Measurements from ENCODE around the gene AMDHD1. TPM values are rescaled to one million over a fixed set of nuclear protein-coding genes. Genes with fewer than 3 reads are reported as not detected.

AMDHD1 gene
- polyA plus RNA-seq, 3 donors: 0.43 to 1.9 (median 1.0) TPM

DNA sequence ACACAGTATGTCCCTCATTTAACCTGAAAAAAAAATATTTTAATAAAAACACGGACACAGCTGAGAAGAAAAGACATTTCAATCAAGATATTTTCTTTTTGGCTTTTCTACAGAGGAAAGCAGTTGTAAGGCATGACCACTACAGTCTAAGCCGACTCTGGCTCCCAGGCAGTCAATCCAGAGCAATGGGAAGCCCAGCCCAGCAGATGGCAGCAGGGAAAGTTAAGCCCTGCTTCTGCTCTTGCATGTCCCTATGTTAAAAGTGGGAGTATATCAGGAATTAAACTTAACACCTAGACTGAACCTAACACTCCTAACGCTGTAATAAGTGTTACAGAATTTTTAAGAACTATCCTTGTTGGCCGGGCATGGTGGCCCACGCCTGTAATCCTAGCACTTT, 72.5 kb downstream of the AMDHD1 start:
- 79% methylated on average over 4 of the region's 5 CpGs for WGBS (ENCODE audit: insufficient coverage)
- peaks cover 8 to 10% of the 10 kb centered on the region in 2 donors for H3K4me1 ChIP-seq (ENCODE audit: control insufficient read depth in 1 of 2, insufficient read depth in 2 of 2, low read length in 2 of 2)
- H3K36me3 Mint-ChIP-seq: peaks cover 76 to 91% of the 10 kb centered on the region in 2 donors

More for the DNA sequence above, 72.5 kb downstream of the AMDHD1 start:
- Histone ChIP-seq H3K27ac (ENCODE audit: low read depth in 1 of 2, low read length in 2 of 2) (peak overlapping the region in 1 of 2 donors; percentile 6), H3K36me3 (replicated peaks in 1 of 2; ENCODE audit: control insufficient read depth in 1 of 2, insufficient read depth in 2 of 2, low read length in 2 of 2) (peaks cover 81 to 87% of the 10 kb centered on the region in 2 donors), H3K4me3 (replicated peaks in 1 of 3; ENCODE audit: low read depth in 2 of 3, low read length in 3 of 3) (no peak overlapping the region), H2AFZ (ENCODE audit: insufficient read depth, low read depth, low read length, poor library complexity, severe bottlenecking) (no peak overlapping the region), H3K9me3 (replicated peaks in 1 of 2; ENCODE audit: control insufficient read depth in 1 of 2, insufficient read depth in 1 of 2, low read length in 2 of 2) (no peaks in the 10 kb centered on the region), H3K27me3 (ENCODE audit: control insufficient read depth in 2 of 2, insufficient read depth in 2 of 2, low read length in 2 of 2) (no peaks in the 10 kb centered on the region), H3K4me2 (replicated peaks; ENCODE audit: extremely low read depth, low read length, poor library complexity, severe bottlenecking) (no peak overlapping the region), H3K9ac (ENCODE audit: insufficient read depth, low read length, poor library complexity, severe bottlenecking) (no peak overlapping the region), H4K20me1 (ENCODE audit: insufficient read depth, low read length) (peaks cover 36% of the 10 kb centered on the region), H3K79me2 (ENCODE audit: insufficient read depth, low read length) (peaks cover 26% of the 10 kb centered on the region)
- Mint-ChIP-seq H3K27me3 (ENCODE audit: low read depth in 3 of 3) (peaks cover 0 to 3% (median 2%) of the 10 kb centered on the region in 3 donors), H3K27ac (peak overlapping the region in 1 of 7 donors; percentile 26), H3K9me3 (no peaks in the 10 kb centered on the region), H3K4me1 (peaks cover 15% of the 10 kb centered on the region), H3K4me3 (no peak overlapping the region)
- DNase-seq: no peak
- intact Hi-C loops (cut with micrococcal nuclease): no loop called here
- TF ChIP-seq, protein P1, sequence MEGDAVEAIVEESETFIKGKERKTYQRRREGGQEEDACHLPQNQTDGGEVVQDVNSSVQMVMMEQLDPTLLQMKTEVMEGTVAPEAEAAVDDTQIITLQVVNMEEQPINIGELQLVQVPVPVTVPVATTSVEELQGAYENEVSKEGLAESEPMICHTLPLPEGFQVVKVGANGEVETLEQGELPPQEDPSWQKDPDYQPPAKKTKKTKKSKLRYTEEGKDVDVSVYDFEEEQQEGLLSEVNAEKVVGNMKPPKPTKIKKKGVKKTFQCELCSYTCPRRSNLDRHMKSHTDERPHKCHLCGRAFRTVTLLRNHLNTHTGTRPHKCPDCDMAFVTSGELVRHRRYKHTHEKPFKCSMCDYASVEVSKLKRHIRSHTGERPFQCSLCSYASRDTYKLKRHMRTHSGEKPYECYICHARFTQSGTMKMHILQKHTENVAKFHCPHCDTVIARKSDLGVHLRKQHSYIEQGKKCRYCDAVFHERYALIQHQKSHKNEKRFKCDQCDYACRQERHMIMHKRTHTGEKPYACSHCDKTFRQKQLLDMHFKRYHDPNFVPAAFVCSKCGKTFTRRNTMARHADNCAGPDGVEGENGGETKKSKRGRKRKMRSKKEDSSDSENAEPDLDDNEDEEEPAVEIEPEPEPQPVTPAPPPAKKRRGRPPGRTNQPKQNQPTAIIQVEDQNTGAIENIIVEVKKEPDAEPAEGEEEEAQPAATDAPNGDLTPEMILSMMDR (IDR thresholded peaks at IDR 0.05): peak; percentile 13

Other genes with a start within 250 kb of the AMDHD1 start
- not detected for gene NTN4, start 152.6 kb upstream of the AMDHD1 start, polyA plus RNA-seq
- gene SNRPF, start 84.4 kb upstream of the AMDHD1 start, polyA plus RNA-seq: 10 to 100 TPM in 2 of 3 donors, 1 to 10 TPM in 1; 9.0 to 28.5 (median 23.5) TPM
- gene CCDC38, start 717 bp upstream of the AMDHD1 start, polyA plus RNA-seq: not detected
- 10 to 100 TPM; 28.0 to 42.0 (median 29.2) TPM for gene HAL, start 53.0 kb downstream of the AMDHD1 start, polyA plus RNA-seq
- 100 to 1,000 TPM; 278 to 963 (median 647) TPM for gene LTA4H, start 92.3 kb downstream of the AMDHD1 start, polyA plus RNA-seq